OCI-LY7 (cell line): ENCODE results near the gene GPR89B. TPM values are rescaled to one million over a fixed set of nuclear protein-coding genes. Genes with fewer than 3 reads are reported as not detected.
"Not testable (repeated sequence)": the region's sequence is repeated elsewhere in the genome, so short reads cannot be mapped to it uniquely, and the experiment has no call there.

Experiments
- BruUV-seq: library from RNA; stranded (reverse); fragments of 400-500 nt; replicated peaks from 2 replicates; lab custom pipeline; 2021; lab: Mats Ljungman, UMichigan
- CTCF ChIA-PET: fragments of 300-600 bp; sonication (Branson Sonifier 250); formaldehyde crosslinking; loops from one replicate; lab custom pipeline; 2022; ENCODE audit warnings: antibody characterized with exemption; ENCODE audit not compliant: unreplicated experiment; lab: Charles Lee
- POLR2A ChIA-PET: fragments of 300-600 bp; sonication (Branson Sonifier 250); formaldehyde crosslinking; loops from one replicate; lab custom pipeline; 2022; ENCODE audit warnings: antibody characterized with exemption; lab: Charles Lee
- DNase-seq: peaks from one replicate; pipeline ENCODE4 v3.0.0-alpha.2; 2015; ENCODE audit warnings: low spot score
- H2AFZ ChIP-seq: fragments of 200-600 bp; sonication (generic), shearing (Covaris generic); 2 replicates; pipeline ENCODE4 v1.6.1; 2014; ENCODE audit warnings: mild to moderate bottlenecking, antibody characterized with exemption, low read length, moderate library complexity
- H3K27ac ChIP-seq: fragments of 200-600 bp; sonication (generic); 2 replicates; pipeline ENCODE4 v1.5.1; 2014; ENCODE audit warnings: mixed run types, low read depth, mild to moderate bottlenecking, moderate library complexity, low read length, inconsistent platforms; ENCODE audit not compliant: poor library complexity, severe bottlenecking
- H3K36me3 ChIP-seq: fragments of 200-600 bp; sonication (generic); 2 replicates; pipeline ENCODE4 v1.6.1; 2014; ENCODE audit warnings: mild to moderate bottlenecking, antibody characterized with exemption, low read length, moderate library complexity, mixed read lengths; ENCODE audit not compliant: insufficient read depth
- H3K4me1 ChIP-seq: fragments of 200-600 bp; sonication (generic); 2 replicates; pipeline ENCODE4 v1.5.1; 2014; ENCODE audit warnings: mild to moderate bottlenecking, low read length; ENCODE audit not compliant: insufficient read depth, poor library complexity, severe bottlenecking
- H3K4me2 ChIP-seq: fragments of 200-600 bp; sonication (generic); 2 replicates; pipeline ENCODE4 v1.6.1; 2014; ENCODE audit warnings: mild to moderate bottlenecking, low read length
- H3K4me3 ChIP-seq: fragments of 200-600 bp; sonication (generic); 2 replicates; pipeline ENCODE4 v1.5.1; 2014; ENCODE audit warnings: mild to moderate bottlenecking, low read depth, low read length; ENCODE audit not compliant: poor library complexity, severe bottlenecking
- H3K79me2 ChIP-seq: fragments of 200-600 bp; sonication (generic); 2 replicates; pipeline ENCODE4 v1.6.1; 2016; ENCODE audit warnings: low read depth, mild to moderate bottlenecking, low read length, moderate library complexity, mixed read lengths; ENCODE audit not compliant: insufficient read depth
- H3K9me2 ChIP-seq: fragments of 200-600 bp; sonication (generic); 2 replicates; pipeline ENCODE4 v1.6.1; 2016; ENCODE audit warnings: mild to moderate bottlenecking, low read length, mixed read lengths; ENCODE audit not compliant: insufficient read depth
- H3K9me3 ChIP-seq: fragments of 200-600 bp; sonication (generic); 2 replicates; pipeline ENCODE4 v1.6.1; 2014; ENCODE audit warnings: mild to moderate bottlenecking, mixed run types, low read length, mixed read lengths
- H4K20me1 ChIP-seq: fragments of 200-600 bp; sonication (generic); 2 replicates; pipeline ENCODE4 v1.6.1; 2014; ENCODE audit warnings: mild to moderate bottlenecking, antibody characterized with exemption, low read length, moderate library complexity, mixed read lengths; ENCODE audit not compliant: insufficient read depth
- CTCF ChIP-seq: fragments of 200-600 bp; sonication (generic); conservative IDR thresholded peaks from 2 replicates; pipeline ENCODE4 v1.5.1; 2014; ENCODE audit warnings: mild to moderate bottlenecking, antibody characterized with exemption, low read length, moderate library complexity, mixed read lengths
- EZH2phosphoT487 ChIP-seq: fragments of 200-600 bp; sonication (generic); IDR thresholded peaks from 2 replicates; pipeline ENCODE4 v1.6.1; 2018; ENCODE audit warnings: low read depth, borderline replicate concordance, mild to moderate bottlenecking, mixed run types, antibody characterized with exemption, low read length, moderate library complexity, mixed read lengths
- intact Hi-C: fragments of 100-400 bp; cut with micrococcal nuclease; formaldehyde crosslinking; loops from one replicate; pipeline ENCODE4 v1.10.0; 2022; ENCODE audit not compliant: unreplicated experiment
- total RNA-seq, 2 experiments: library from RNA; depleted of rRNA in 1 of 2; stranded (reverse); fragments of >200 nt in 1 of 2; shearing (Covaris generic) in 1 of 2; gene quantifications; 2 replicates each; pipeline ENCODE4 v1.2.3, GENCODE V29; 2014 to 2022

GPR89B gene
- total RNA-seq, 2 experiments from 2014 or later, result 15.8 to 26.8 TPM

- H3K36me3 ChIP-seq, intact Hi-C loops, H3K79me2 ChIP-seq, CTCF ChIA-PET, H4K20me1 ChIP-seq, H3K4me1 ChIP-seq, H3K9me3 ChIP-seq, POLR2A ChIA-PET, H3K4me2 ChIP-seq, DNase-seq, H2AFZ ChIP-seq, BruUV-seq, H3K4me3 ChIP-seq, H3K27ac ChIP-seq, H3K9me2 ChIP-seq: not testable (repeated sequence)
These were observed 65.8 kb downstream of the GPR89B start for GRCh38 chr1:147993825-147994615.

DNA sequence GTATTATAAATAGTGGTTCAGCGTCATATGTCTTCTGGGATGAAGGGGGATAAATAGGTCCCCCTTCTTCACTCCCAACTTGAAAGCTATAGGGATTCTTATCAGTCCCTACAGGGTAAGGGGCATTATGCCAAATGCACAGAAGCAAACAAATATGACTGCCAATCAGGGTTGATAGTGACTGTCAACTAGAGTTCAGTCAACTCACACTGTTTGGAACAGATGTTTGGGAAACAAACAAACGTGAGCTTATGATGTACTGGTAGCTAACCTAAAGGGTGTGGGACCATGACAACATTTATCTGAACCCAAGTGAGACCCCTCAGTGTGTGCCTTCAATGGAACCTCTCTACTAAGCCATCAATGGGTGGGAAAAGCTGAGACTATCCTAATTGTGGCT, 67.9 kb downstream of the GPR89B start:
- H3K27ac ChIP-seq, DNase-seq, H4K20me1 ChIP-seq, H3K9me2 ChIP-seq, H3K4me3 ChIP-seq, POLR2A ChIA-PET, H3K9me3 ChIP-seq, H3K4me1 ChIP-seq, CTCF ChIA-PET, H3K4me2 ChIP-seq, intact Hi-C loops, H3K79me2 ChIP-seq, H2AFZ ChIP-seq, H3K36me3 ChIP-seq, BruUV-seq: not testable (repeated sequence)

GRCh38 chr1:148007724-148008123, 79.5 kb downstream of the GPR89B start:
- H3K9me2 ChIP-seq, H3K27ac ChIP-seq, intact Hi-C loops, CTCF ChIA-PET, H3K4me2 ChIP-seq, H3K4me1 ChIP-seq, DNase-seq, H3K36me3 ChIP-seq, POLR2A ChIA-PET, H4K20me1 ChIP-seq, H3K79me2 ChIP-seq, H3K9me3 ChIP-seq, H3K4me3 ChIP-seq, H2AFZ ChIP-seq, BruUV-seq: not testable (repeated sequence)

DNA sequence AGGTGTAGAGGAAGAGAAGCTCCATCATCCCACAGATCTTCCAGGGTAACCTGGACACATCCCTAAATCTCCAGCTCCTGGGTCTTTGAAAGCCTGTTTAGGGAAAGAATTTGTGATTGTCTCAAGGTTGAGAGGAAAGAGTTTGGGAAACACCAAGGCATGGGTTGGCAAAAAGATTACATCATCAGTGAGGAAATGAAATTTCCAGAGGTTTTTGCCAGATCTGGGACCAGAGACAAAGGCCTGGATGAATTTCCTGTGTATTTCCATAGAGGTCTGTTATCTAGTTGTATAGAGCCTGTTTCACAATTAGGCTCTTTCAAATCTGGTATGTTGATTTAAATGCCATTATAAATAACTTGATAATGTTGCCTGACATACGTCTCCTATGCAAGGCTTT, 82.3 kb downstream of the GPR89B start:
- Histone ChIP-seq H3K79me2 (no peaks in the 10 kb centered on the region), H3K36me3 (no peaks in the 10 kb centered on the region), H3K4me3 (no peak overlapping the region), H3K4me1 (no peaks in the 10 kb centered on the region), H4K20me1 (no peaks in the 10 kb centered on the region), H3K9me2 (no peaks in the 10 kb centered on the region), H2AFZ (no peak overlapping the region), H3K27ac (no peak overlapping the region), H3K9me3 (no peaks in the 10 kb centered on the region), H3K4me2 (no peak overlapping the region)
- no TSS peak for BruUV-seq
- no peak for TF ChIP-seq EZH2phosphoT487
- TF ChIP-seq CTCF, result no peak
- intact Hi-C loops, result no loop called here
- POLR2A ChIA-PET, result no interaction called here
- CTCF ChIA-PET, result no interaction called here
- no peak for DNase-seq

- H3K9me2 ChIP-seq, H3K9me3 ChIP-seq, H3K27ac ChIP-seq, DNase-seq, CTCF ChIA-PET, H3K4me3 ChIP-seq, intact Hi-C loops, POLR2A ChIA-PET, H3K4me1 ChIP-seq, BruUV-seq, H3K36me3 ChIP-seq, H4K20me1 ChIP-seq, H3K4me2 ChIP-seq, H2AFZ ChIP-seq, H3K79me2 ChIP-seq: not testable (repeated sequence)
These were observed 85.2 kb downstream of the GPR89B start for GRCh38 chr1:148013177-148014144.
